Sigmoid colon (tissue), 4 donors: ENCODE data around the gene FAM50A.

Experiments
- EP300 ChIP-seq, 4 donors: sonication (generic); formaldehyde crosslinking; IDR thresholded peaks; one replicate each; pipeline ENCODE4 v1.6.1; 2017; ENCODE audit warnings: antibody characterized with exemption in 4 of 4
- POLR2A ChIP-seq, 2 donors: fragments of 450-650 bp; IDR thresholded peaks; one replicate each; pipeline ENCODE4 v1.6.1; 2016; ENCODE audit warnings: antibody characterized with exemption in 2 of 2, mild to moderate bottlenecking in 2 of 2, moderate library complexity in 2 of 2
- POLR2AphosphoS5 ChIP-seq, 4 donors: sonication (generic); formaldehyde crosslinking; IDR thresholded peaks; one replicate each; pipeline ENCODE4 v1.6.1; 2017; ENCODE audit warnings: antibody characterized with exemption in 4 of 4
- TF ChIP-seq, protein P1 (sequence below), 4 experiments: fragments of 450-650 bp in 3 of 4; fragments of 200-600 bp in 1 of 4; IDR thresholded peaks; one replicate each; pipeline ENCODE4 v1.5.1; 2016 to 2019; ENCODE audit warnings: antibody characterized with exemption in 4 of 4, mild to moderate bottlenecking in 3 of 4, moderate library complexity in 2 of 4

DNA sequence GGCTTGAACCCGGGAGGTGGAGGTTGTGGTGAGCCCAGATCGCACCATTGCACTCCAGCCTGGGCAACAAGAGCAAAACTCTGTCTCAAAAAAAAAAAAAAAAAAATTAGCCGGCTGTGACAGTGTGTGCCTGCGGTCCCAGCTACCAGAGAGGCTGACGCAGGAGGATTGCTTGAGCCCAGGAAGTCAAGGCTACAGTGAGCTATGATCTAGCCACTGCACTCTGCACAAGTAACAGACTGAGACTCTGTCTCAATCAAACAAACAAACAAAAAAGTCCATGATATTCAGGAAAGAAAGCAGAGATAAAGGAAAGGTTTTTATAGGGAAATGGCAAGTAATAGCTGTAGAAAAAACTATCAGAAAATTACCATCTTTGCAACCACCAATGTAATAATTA is 37.3 kb downstream of the FAM50A start:
- TF ChIP-seq, protein P1, sequence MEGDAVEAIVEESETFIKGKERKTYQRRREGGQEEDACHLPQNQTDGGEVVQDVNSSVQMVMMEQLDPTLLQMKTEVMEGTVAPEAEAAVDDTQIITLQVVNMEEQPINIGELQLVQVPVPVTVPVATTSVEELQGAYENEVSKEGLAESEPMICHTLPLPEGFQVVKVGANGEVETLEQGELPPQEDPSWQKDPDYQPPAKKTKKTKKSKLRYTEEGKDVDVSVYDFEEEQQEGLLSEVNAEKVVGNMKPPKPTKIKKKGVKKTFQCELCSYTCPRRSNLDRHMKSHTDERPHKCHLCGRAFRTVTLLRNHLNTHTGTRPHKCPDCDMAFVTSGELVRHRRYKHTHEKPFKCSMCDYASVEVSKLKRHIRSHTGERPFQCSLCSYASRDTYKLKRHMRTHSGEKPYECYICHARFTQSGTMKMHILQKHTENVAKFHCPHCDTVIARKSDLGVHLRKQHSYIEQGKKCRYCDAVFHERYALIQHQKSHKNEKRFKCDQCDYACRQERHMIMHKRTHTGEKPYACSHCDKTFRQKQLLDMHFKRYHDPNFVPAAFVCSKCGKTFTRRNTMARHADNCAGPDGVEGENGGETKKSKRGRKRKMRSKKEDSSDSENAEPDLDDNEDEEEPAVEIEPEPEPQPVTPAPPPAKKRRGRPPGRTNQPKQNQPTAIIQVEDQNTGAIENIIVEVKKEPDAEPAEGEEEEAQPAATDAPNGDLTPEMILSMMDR (IDR thresholded peaks at IDR 0.05), result no peak
- TF ChIP-seq EP300 (IDR thresholded peaks at IDR 0.05) (no peak), POLR2A (IDR thresholded peaks at IDR 0.05) (no peak), POLR2AphosphoS5 (IDR thresholded peaks at IDR 0.05) (no peak)
